ENCODE data around the gene AKAP7. TPM values are rescaled to one million over a fixed set of nuclear protein-coding genes. Genes with fewer than 3 reads are reported as not detected.

AKAP7 gene
- total and polyA plus RNA-seq, 2 donors (not counting 3 experiments of a cell fraction or from before 2014, with no cell fraction given): 0.76 to 3.3 TPM

GRCh38 chr6:131286469-131287040 lies 151.3 kb downstream of the AKAP7 start:
- no TSS peak for BruUV-seq (replicated peaks)

More at GRCh38 chr6:131286469-131287040, 151.3 kb downstream of the AKAP7 start:
- intact Hi-C loops (cut with micrococcal nuclease) (no loop called here), dilution Hi-C loops (cut with MboI; ENCODE audit: extremely low pct_ligation_motif_present, low sequenced_read_pairs) (no loop called here)
- no peaks in the 10 kb centered on the region for H3K9me3 ChIP-seq (replicated peaks; ENCODE audit: control insufficient read depth, insufficient read depth, low read length)
- H3K4me2 ChIP-seq (ENCODE audit: insufficient read depth, low read length): no peak overlapping the region
- DNase-seq (ENCODE audit: low read depth, low spot score): no peak
- CTCF ChIA-PET: no interaction called here
- H3K36me3 ChIP-seq (ENCODE audit: control insufficient read depth in 2 of 2, extremely low read depth in 1 of 2, insufficient read depth in 2 of 2, low read length in 2 of 2): no peaks in the 10 kb centered on the region
- TF ChIP-seq POLR2A (IDR thresholded peaks at IDR 0.05; ENCODE audit: low read depth, low read length) (no peak), GATA2 (IDR thresholded peaks at IDR 0.05; ENCODE audit: insufficient read depth, insufficient read length, low read depth, low read length) (no peak), POLR2AphosphoS5 (IDR thresholded peaks at IDR 0.05; ENCODE audit: insufficient read depth, low read depth, low read length) (no peak), EZH2 (IDR thresholded peaks at IDR 0.05; ENCODE audit: borderline replicate concordance, low read depth, low read length, severe bottlenecking) (no peak), FOS (IDR thresholded peaks at IDR 0.05; ENCODE audit: borderline replicate concordance, insufficient read depth, low read length) (no peak), MYC (IDR thresholded peaks at IDR 0.05; ENCODE audit: low read depth, low read length) (no peak), JUN (IDR thresholded peaks at IDR 0.05; ENCODE audit: borderline replicate concordance, insufficient read depth, insufficient read length, low read depth) (no peak)
- TF ChIP-seq, protein P1, sequence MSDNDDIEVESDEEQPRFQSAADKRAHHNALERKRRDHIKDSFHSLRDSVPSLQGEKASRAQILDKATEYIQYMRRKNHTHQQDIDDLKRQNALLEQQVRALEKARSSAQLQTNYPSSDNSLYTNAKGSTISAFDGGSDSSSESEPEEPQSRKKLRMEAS (IDR thresholded peaks at IDR 0.05; ENCODE audit: insufficient read depth, insufficient read length): no peak
- TF ChIP-seq, protein P2, sequence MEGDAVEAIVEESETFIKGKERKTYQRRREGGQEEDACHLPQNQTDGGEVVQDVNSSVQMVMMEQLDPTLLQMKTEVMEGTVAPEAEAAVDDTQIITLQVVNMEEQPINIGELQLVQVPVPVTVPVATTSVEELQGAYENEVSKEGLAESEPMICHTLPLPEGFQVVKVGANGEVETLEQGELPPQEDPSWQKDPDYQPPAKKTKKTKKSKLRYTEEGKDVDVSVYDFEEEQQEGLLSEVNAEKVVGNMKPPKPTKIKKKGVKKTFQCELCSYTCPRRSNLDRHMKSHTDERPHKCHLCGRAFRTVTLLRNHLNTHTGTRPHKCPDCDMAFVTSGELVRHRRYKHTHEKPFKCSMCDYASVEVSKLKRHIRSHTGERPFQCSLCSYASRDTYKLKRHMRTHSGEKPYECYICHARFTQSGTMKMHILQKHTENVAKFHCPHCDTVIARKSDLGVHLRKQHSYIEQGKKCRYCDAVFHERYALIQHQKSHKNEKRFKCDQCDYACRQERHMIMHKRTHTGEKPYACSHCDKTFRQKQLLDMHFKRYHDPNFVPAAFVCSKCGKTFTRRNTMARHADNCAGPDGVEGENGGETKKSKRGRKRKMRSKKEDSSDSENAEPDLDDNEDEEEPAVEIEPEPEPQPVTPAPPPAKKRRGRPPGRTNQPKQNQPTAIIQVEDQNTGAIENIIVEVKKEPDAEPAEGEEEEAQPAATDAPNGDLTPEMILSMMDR (IDR thresholded peaks at IDR 0.05; ENCODE audit: extremely low read depth in 1 of 2, insufficient read depth in 1 of 2, low read depth in 1 of 2, low read length in 2 of 2): no peak
- H3K9me1 ChIP-seq (replicated peaks; ENCODE audit: control insufficient read depth, extremely low read depth, insufficient read depth, low read length): no peaks in the 10 kb centered on the region
- H2AFZ ChIP-seq (ENCODE audit: low read depth, low read length): no peak overlapping the region
- no peak for FAIRE-seq
- no peak overlapping the region for H3K9ac ChIP-seq (replicated peaks; ENCODE audit: extremely low read depth, insufficient read depth, low read length)
- H3K4me1 ChIP-seq (ENCODE audit: control insufficient read depth, extremely low read depth, insufficient read depth, low read length): no peaks in the 10 kb centered on the region
- POLR2A ChIA-PET: no interaction called here
- no peaks in the 10 kb centered on the region for H4K20me1 ChIP-seq (replicated peaks; ENCODE audit: control insufficient read depth, extremely low read depth, insufficient read depth, low read length)
- H3K79me2 ChIP-seq (ENCODE audit: control insufficient read depth, insufficient read depth, low read length): no peaks in the 10 kb centered on the region
- no peaks in the 10 kb centered on the region for H3K27me3 ChIP-seq (ENCODE audit: control insufficient read depth in 2 of 2, insufficient read depth in 2 of 2, low read length in 2 of 2)
- no peak overlapping the region for H3K4me3 ChIP-seq (replicated peaks in 1 of 3; ENCODE audit: insufficient read depth in 1 of 3, low read depth in 1 of 3, low read length in 3 of 3)
- no peak overlapping the region for H3K27ac ChIP-seq (ENCODE audit: insufficient read depth, low read depth, low read length)
